ENCODE results near the gene MPZL1.

MPZL1 gene

DNA sequence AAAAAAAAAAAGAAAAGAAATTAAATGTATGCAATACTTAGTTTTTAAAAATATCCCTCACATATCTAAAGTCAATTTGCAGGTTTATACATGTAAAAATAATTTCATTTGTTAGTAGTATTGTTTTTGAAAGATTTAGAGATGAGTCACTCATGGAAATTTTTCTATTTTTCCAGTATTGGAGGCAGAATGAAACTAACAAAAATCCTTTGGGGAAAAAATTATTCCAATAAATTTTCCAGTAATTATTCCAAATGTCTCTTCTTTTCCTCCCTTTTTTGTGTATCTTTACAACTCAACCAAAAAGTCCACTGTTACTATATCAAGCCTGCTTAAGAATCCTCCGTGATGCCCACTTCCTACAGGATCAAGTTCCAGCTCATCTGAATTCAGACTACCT is 29.9 kb downstream of the MPZL1 start:
- no peak for DNase-seq (ENCODE audit: low read depth)

DNA sequence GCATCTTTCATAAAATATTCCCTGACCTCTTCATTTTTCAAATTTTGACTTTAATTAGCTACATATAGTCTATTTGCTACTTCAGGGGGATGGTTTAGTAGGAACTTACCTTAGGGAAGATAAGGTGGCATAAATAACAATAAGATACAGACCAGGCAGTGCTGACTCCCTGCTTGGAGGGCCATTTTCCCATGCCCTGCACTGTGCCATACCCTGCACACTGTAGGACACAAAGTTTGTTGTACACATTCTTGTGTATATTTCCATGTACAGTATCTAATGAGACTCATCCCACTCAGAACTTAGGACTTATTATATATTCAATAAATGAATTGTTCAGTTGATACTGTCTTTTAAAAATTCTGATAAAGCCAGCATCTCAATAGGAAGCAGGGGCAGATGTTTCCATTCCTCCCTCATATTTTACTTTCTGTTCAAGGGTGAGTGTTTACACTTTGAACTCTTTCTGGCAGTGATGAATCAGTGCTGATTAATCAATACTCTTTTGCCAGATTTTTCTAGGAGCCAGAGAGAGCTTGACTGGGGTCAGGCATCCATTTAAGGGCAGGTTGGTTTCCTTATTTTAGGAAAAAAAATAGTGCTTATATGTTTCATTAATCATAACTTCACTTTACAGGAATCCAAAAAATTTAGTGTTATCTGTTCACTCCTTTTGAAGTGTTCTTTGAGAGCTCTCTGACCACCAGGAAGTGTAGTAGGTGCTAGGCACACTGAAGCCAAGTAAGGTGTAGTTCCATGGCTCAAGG is 30.6 kb downstream of the MPZL1 start:
- DNase-seq (ENCODE audit: low read depth) = no peak

DNA sequence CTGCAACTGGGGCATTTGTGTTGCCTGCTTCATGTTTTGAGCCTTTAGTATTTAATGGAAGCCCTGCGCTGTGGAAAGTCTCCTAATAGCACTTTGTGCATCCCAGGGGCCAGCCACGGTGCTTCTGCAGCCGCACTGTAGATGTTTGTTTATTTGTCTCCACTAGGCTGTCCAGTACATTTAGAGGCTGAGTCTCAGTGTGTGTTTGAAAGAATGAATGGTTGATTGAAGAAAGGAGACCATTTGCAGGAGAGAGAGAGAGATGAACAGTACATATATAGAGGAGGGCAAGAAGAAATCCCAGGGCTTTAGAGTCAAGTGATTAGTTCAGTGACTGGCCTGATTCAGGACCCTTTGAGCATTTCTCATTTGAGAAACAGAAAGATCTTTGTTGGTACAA is 33.9 kb downstream of the MPZL1 start:
- no peak for DNase-seq (ENCODE audit: low read depth)

DNA sequence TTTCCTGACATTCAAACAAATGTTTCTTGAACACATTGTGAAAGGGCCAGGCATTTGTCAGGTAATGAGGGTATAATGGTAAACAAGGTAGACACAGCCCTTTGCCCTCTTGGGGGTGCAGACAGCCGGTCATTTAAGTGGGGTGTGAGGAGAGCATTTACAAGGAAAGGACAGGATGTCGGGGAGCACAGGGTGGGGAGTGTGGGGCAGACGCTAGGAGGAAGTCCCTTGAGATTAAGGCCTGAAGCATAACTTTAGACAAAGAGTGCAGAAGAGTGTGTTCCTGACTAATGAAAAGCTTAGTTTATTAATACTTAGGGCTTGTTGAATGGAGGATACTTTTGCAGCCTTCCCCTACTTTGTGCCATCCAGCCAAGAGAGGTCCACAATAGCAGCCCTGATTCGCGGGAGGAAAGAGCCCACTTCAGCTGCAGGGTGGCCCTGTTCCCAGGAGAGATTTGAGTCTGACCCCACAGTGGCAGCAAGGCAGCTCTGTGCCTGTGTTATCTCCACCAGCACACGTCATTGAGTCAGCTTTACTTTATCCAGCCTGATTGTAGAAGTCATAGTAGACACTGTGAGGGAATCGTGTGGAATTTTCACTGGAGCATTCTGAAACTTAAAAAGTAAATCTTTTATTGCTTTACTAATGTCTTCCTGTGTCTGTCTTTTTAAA is 35.1 kb downstream of the MPZL1 start:
- DNase-seq (ENCODE audit: low read depth) = no peak

DNA sequence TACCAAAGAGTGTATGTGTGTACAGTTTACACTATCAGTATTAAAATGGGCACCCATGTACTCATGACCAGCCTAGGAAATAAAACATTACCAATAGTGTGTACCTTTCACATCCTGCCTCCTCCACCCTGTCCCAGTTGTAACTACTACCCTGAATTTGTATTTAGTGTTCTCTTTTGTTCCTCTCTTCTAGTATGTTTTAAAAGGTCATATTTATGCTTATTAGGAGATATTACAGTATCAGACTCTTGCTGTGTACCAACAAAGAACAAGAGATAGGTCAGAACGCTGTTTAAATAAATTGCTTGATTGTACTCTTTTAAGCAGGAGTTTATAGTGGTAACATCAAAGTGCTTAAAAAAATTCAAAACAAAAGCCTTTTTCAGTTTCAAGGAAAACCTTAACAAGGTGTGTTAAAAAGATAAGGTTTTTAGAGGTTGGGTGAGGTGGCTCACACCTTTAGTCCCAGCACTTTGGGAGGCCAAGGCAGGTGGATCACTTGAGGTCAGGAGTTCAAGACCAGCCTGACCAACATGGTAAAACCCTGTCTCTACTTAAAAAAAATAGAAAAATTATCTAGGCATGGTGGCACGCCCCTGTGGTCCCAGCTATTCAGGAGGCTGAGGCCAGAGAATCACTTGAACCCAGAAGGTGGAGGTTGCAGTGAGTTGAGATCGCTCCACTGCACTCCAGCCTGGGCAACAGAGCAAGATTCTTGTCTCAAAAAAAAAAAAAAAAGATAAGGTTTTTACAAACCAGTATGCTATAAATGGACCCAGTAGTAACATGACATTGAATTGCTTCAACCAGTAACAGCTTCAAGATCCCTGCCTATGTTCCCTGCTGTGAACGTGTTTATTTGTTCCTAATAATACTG is 35.9 kb downstream of the MPZL1 start:
- no peak for DNase-seq (ENCODE audit: low read depth)

DNA sequence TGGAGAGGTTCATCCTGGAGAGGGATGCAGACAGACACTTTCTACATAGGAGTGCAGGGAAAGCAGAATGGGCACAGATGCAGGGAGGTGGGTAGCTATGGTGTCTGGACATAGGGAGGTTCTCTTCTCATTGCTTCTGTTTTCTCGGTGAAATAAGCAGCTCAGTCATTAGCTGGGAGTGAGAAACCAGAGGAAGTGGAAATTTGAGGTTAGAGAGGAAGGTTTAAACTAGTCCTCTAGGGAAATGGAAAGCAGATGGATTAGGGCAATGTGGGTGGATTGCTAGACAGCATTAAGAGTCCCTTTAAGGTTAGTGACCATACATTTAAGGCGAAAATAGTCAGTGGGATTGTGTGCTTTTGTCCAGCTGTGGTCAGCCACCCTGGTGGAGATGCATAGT is 39.6 kb downstream of the MPZL1 start:
- no peak for DNase-seq (ENCODE audit: low read depth)

DNA sequence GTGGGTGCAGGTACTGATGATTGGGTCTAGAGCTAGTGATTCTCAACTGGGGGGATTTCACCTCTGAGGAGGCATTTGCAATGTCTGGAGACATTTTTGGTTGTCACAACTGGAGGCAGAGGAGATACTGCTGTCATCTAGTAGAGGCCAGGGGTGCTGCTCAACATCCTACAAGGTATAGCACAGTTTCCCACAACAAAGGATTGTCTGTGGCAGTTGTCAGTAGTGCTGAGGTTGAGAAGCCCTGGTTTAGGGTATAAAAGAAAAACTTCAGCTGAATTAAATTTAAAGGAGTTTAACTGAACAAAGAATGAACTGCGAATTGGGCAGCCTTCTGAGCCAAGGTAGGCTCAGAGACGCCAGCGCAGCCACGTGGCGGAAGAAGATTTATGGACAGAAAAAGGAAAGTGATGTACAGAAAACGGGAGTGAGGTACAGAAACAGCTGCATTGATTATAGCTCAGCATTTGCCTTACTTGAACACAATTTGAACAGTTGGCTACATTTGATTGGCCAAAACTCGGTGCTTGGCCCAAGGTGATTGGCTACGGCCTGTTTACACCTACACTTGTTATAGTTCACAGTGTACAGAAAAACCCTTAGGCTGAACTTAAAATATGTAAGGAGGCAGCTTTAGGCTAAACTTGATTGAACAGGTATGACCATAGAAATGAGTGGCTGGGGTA is 40.4 kb downstream of the MPZL1 start:
- no peak for DNase-seq (ENCODE audit: low read depth)

DNA sequence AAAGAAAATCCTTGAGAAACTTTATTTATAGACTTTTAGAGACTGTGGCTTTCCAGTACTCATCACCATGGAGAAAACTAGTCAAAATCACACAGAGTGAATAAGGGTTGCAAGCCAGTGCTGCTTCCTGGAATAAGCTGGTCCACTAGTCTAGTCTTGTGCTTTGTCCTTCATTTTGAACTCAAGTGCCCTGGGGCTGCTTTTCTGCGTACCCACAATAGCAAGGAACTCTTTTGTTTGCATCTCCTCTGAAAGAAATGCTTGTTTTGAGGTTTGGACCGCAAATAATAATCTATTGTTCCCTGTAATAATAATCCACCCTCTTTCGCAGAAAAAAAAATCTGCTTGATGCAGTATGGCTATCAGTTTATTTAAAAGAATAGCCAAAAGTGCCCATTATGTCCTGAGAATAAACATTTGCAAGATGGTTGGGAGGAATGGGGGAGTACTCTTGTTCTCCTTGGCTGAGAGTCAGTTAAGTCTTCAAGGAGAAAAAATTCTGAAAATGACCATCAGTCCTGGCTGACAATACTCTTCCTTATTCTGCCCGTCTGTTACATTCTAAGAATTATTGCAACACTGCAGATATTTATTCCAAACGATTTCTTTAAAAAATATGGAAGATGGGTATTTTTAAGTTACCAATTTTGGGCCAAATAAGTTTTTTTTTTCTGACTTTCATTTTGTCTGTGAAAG is 41.9 kb downstream of the MPZL1 start:
- DNase-seq (ENCODE audit: low read depth) = no peak

DNA sequence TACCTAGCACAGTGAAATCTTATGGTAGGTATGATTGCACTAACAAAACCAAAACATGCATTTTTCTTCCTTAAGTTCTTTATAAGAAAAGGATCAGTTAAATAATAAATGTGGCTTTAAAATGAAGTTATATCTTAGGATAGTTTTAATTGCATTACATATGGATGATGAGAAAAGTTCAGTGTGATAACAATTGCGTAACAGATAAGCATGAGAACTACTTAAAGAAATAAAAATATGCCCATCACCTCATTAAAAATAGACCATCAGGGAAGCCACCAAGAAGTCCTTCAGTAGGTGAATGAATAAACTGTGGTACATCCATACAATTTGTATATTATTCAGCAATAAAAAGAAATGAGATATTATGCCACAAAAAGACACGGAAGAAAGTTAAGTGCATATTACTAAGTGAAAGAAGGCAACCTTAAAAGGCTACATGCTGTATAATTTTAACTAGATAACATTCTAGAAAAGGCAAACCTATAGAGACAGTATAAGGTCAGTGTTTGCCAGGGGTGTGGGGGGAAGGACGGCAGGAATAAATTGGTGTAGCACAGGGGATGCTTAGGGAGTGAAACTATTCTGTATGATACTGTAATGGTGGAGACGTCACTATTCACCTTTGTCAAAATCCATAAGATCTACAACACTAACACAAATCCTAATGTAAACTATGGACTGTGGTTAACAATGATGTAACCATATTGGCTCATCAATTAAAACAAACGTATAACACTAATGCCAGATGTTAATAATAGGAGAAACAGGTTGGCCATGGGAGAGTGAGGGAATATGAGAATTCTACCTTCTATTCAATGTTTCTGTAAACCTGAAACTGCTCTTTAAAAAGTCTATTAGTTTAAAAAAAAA is 42.9 kb downstream of the MPZL1 start:
- no peak for DNase-seq (ENCODE audit: low read depth)

DNA sequence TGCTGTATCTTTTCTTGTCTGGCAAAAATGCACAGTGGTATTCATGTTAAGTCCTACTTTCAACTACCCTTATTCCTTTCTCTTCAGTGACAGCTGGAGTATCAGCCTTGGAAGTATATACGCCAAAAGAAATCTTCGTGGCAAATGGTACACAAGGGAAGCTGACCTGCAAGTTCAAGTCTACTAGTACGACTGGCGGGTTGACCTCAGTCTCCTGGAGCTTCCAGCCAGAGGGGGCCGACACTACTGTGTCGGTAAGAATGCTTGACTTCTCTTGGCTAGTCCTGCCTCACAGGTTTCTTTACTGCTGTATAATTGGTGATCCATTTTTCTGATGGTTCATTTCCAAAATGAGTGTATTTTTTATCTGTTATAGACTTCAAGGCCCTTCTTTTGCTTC is 43.7 kb downstream of the MPZL1 start:
- DNase-seq (ENCODE audit: low read depth) = no peak

DNA sequence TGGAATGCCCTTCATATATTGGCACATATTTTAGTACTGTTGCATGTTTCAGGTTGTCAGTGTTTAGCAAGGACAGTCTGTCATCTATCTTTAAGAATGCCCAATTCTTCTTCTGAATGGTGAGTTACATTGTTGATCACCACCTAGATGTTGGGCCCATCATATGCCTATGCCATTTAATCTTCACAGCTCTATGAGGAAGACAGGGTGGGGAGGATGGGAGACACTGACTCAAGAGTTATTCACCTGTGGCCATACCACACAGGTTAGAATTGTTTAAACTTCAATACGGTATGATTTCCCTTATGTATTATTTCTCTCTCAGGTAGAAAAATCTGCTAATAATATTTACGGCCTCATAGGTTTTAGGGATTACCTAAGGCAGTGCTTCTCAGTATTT is 44.8 kb downstream of the MPZL1 start:
- DNase-seq (ENCODE audit: low read depth) = no peak

DNA sequence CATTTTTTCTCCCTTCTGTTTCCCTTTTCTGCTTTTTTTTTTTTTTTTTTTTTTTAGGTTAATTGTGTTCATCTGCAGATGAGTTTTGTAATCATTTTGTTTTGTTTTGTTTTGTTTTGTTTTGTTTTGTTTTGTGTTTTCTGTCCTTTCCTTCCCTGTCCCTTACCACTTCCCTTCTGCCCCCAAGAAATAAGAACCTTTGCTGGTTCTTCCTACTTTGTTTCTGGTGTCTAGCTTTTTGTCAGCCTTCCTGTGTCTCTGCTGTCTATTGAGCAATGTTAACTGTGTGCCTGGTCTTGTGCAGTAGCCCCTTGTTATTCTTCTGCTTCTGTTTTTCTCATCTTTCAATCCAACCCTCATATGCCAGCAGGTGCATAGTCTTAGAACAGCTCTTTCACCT is 46.0 kb downstream of the MPZL1 start:
- no peak for DNase-seq (ENCODE audit: low read depth)

DNA sequence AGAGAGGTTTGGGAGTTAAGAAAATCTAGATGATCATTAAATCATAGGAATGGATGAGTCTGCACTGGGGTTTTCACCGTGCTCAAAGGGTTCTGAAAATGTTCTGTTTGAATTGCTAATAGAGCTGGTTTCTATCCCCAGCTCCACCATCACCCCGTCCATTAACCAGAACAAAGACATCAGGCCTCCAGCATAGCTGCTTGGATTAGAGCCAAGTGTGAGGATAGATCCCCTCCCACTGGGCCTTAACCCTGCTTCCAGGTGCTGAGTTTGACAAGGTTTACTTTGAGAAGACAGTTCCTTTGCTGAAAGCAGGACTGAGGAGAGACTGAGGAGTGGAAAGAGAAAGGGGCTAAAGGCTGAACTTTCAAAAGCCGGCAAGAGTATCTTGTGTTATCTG is 48.3 kb downstream of the MPZL1 start:
- no peak for DNase-seq (ENCODE audit: low read depth)

DNA sequence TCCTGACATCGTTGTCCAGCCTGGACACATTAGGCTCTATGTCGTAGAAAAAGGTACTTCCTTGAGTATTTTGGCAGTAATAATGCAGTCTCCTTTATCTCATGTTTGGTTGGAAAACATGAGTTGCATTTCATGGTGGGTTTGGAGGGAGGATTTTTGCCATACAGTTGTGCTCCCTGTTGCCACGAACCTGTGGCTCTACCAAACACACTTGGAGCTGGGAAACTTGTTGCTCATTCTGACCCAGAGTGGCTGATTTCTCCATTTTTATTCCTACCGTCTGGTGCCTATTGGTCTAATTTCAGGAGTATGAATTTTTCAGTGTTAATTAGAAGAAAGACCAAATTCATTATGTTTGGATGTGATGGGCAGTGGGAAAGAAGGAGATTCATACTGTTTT is 50.7 kb downstream of the MPZL1 start:
- DNase-seq (ENCODE audit: low read depth) = no peak

DNA sequence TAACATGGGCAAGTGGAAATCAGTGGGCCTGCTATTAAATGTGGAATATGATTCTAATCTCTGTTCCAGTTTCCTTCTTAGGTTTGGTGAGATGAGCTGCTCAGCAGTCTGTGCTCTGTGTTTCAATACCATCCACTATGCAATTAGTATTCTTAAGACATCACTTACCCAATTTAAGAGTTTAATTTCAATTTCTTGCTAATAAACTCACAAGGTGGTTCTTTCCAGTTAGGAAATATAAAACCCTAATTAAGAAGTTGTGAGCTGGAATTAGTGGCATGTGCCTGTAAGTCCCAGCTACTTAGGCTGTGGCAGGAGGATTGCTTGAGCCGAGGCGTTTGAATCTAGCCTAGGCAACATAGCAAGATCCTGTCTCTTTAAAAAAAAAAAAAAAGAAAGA is 51.7 kb downstream of the MPZL1 start:
- DNase-seq (ENCODE audit: low read depth) = no peak

DNA sequence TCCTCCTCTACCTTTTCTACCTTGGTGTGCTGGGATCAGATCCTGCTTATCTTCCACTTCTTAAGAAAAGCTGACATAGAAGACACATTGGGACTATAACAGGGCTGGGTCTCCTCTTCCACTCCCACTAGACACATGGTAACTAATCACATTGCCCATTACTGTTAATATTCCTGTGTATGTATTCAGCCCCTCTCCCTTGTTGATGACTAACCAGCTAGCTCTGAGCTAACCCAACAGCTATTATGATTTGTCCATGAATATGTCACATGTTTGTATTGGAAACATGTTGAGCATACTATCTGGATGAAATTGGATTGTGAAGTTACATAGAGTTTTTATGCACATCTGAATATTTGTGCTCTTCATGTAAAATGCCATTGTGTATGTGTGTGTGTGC is 52.9 kb downstream of the MPZL1 start:
- no peak for DNase-seq (ENCODE audit: low read depth)

DNA sequence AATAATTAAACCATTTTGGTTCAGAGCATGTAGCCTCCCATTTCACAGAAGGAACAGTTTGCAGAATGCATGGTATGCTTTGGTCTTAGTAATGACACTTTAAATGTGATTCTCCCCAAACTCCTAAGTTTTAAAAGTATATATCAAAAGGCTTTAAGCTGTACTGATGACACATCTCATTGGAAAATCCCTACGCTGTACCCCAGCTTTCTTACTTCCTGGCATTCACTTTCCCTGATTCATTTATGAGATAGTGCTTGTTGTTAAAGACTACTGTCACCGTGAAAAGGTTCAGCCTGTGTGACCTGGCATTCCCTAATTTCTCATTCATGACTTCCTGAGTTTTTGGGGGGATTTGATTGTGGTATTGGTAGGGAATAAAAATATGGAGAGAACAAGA is 53.4 kb downstream of the MPZL1 start:
- DNase-seq (ENCODE audit: low read depth) = no peak

DNA sequence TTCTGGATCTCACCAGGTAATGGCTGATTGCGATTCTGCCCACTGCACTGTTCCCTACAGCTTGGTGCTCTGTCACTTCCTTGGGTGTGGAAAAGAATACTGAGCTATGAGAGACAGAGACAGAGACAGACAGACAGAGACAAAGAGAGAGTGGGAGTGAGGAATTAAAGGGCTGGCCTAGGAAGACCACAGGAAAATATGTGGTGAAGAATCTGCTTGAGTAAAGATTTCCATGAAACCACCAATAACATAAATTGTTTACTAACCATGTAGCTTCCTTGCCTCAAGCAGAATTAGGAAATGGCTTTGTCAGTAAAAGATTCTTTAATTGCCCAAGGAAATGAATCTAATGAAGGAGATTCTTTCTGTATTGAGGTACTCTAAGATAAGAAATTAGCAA is 54.4 kb downstream of the MPZL1 start:
- no peak for DNase-seq (ENCODE audit: low read depth)

DNA sequence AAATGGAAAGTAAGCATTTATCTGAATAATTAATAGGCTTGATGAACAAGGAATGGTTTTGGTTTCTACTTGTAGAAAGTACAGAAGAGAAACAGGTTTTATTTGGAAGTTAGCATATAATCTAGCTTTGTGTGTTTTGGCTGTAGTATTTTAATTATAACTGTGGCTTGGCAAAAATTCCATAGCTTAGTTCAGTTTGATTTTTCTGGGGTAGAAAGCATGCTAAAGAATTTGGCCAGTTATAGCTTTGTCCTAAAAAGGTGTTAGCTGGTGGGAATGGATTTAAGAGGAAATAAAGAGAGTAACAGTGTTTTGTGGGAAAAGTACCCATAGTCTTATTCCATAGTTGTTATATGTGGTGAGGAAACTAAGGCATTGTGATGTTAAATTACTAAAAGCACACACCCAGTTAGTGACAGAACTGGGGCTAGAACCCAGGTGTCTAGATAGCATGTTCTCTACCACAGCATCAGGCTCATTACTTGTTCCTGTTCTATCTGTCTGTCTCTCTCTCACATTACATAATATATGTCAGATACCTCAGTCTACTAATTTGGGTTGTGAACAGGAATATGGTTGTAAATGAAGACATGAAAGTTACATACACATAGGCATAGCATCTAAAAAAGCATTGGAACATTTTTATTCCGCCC is 55.0 kb downstream of the MPZL1 start:
- no peak for DNase-seq (ENCODE audit: low read depth)

DNA sequence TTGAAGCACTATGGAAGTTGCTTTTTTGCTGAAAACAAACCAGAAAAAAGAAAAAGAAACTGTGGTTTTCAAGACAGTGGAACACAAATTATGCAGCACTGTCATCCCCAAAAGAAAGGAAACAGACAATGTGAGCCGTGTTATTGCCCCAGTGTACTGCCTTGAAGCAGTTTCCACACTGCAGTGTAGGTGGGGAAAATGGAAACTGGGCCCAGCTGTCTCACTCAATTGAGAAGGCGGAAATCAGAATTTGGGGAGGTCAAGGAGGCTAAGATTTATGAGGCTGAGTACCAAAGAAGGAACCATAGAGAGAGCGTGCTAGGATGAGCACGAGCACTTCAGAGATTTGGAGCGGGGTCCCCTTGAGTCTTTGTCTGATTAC is 55.5 kb downstream of the MPZL1 start:
- no peak for DNase-seq (ENCODE audit: low read depth)

Data from activated T-helper 1 cell treated with Interleukin-2 at 50 U/mL for 16 hours (primary cell).